Endodermal cell (in vitro differentiated cells): ENCODE results near the gene TRERF1. TPM values are rescaled to one million over a fixed set of nuclear protein-coding genes. Genes with fewer than 3 reads are reported as not detected.
A peak's percentile ranks its signal among the peaks of the same experiment; 100 is the strongest.
"Not testable (repeated sequence)": the region's sequence is repeated elsewhere in the genome, so short reads cannot be mapped to it uniquely, and the experiment has no call there.

Experiments used
- DNase-seq: peaks from one replicate; pipeline ENCODE4 v3.0.0-alpha.2; 2017
- H3K27ac ChIP-seq: 2 replicates; pipeline ENCODE4 v1.5.1; 2013; ENCODE audit warnings: mild to moderate bottlenecking, low read depth, low read length, moderate library complexity
- H3K27me3 ChIP-seq: 2 replicates; pipeline ENCODE4 v1.6.1; 2013; ENCODE audit warnings: mild to moderate bottlenecking, low read length, moderate library complexity; ENCODE audit not compliant: insufficient read depth, control insufficient read depth, poor library complexity, severe bottlenecking
- H3K36me3 ChIP-seq: 2 replicates; pipeline ENCODE4 v1.7.0; 2013; ENCODE audit warnings: mild to moderate bottlenecking, low read length, moderate library complexity; ENCODE audit not compliant: control insufficient read depth, insufficient read depth
- H3K4me1 ChIP-seq: one replicate; pipeline ENCODE4 v1.7.0; 2013; ENCODE audit warnings: low read length; ENCODE audit not compliant: control insufficient read depth, insufficient read depth
- H3K4me3 ChIP-seq: 2 replicates; pipeline ENCODE4 v1.5.1; 2013; ENCODE audit warnings: mild to moderate bottlenecking, low read length, moderate library complexity
- H3K9ac ChIP-seq: 2 replicates; pipeline ENCODE4 v1.6.1; 2013; ENCODE audit warnings: mild to moderate bottlenecking, low read length, moderate library complexity; ENCODE audit not compliant: poor library complexity, severe bottlenecking; ENCODE audit errors: extremely low read depth
- H3K9me3 ChIP-seq: 2 replicates; pipeline ENCODE4 v1.6.1; 2013; ENCODE audit warnings: mild to moderate bottlenecking, low read length, moderate library complexity; ENCODE audit not compliant: control insufficient read depth
- H3K27ac Mint-ChIP-seq: 2 replicates; pipeline ENCODE4 v1.8.0; 2020; ENCODE audit warnings: mixed read lengths
- H3K27me3 Mint-ChIP-seq: 2 replicates; pipeline ENCODE4 v1.8.0; 2021; ENCODE audit warnings: mild to moderate bottlenecking, mixed read lengths; ENCODE audit not compliant: insufficient read depth
- H3K36me3 Mint-ChIP-seq: 2 replicates; pipeline ENCODE4 v1.8.0; 2020; ENCODE audit warnings: low read depth, mixed read lengths
- H3K4me1 Mint-ChIP-seq: 2 replicates; pipeline ENCODE4 v1.8.0; 2020; ENCODE audit warnings: mixed read lengths
- H3K4me3 Mint-ChIP-seq: 2 replicates; pipeline ENCODE4 v1.8.0; 2020; ENCODE audit warnings: mild to moderate bottlenecking, moderate library complexity, mixed read lengths
- H3K9me3 Mint-ChIP-seq: 2 replicates; pipeline ENCODE4 v1.8.0; 2020; ENCODE audit warnings: mild to moderate bottlenecking, mixed read lengths
- CTCF ChIP-seq: fragments of 200-600 bp; sonication (generic); conservative IDR thresholded peaks from 2 replicates; pipeline ENCODE4 v1.5.0; 2021; ENCODE audit warnings: antibody characterized with exemption, mild to moderate bottlenecking
- WGBS, 2 experiments: methylation state at CpG; one replicate each; pipeline versions ENCODE4 v1.1.5 to v1.1.7; 2013; ENCODE audit warnings: missing lambda C conversion rate in 2 of 2, mixed read lengths in 1 of 2; ENCODE audit not compliant: insufficient coverage in 1 of 2, insufficient read length in 1 of 2; 5-methylcytosine and 5-hydroxymethylcytosine counted together
- total RNA-seq, 2 donors: library from RNA; stranded (reverse); fragmentation: NEBNext Ultra II Directional in 1 of 2; extraction: Animal tissue kit (Norgen Biotek cat#: 25700) in 1 of 2; gene quantifications; 2 replicates in 1 of 2; 3 replicates in 1 of 2; pipeline ENCODE4 v1.2.1, GENCODE V29; 2021

Gene TRERF1
- total RNA-seq, 2 donors from 2014 or later, result 4.7 to 5.3 TPM

- H3K4me1 ChIP-seq, result peaks cover 3% of the 10 kb centered on the region
- H3K36me3 Mint-ChIP-seq, result no peaks in the 10 kb centered on the region
- no peaks in the 10 kb centered on the region for H3K27me3 ChIP-seq
- peaks cover 7% of the 10 kb centered on the region for H3K27me3 Mint-ChIP-seq
- H3K4me3 Mint-ChIP-seq, result no peak overlapping the region
- H3K9me3 Mint-ChIP-seq, result no peaks in the 10 kb centered on the region
- DNase-seq, result peak; percentile 71
- H3K36me3 ChIP-seq, result no peaks in the 10 kb centered on the region
- H3K27ac ChIP-seq, result no peak overlapping the region
- no peak for TF ChIP-seq CTCF
- no peak overlapping the region for H3K27ac Mint-ChIP-seq
- H3K4me1 Mint-ChIP-seq, result peaks cover 6% of the 10 kb centered on the region
- H3K9me3 ChIP-seq, result no peaks in the 10 kb centered on the region
- H3K9ac ChIP-seq, result no peak overlapping the region
- no peak overlapping the region for H3K4me3 ChIP-seq
- 27 to 43% methylated on average over 5 to 8 of the region's 8 CpGs for WGBS, 2 experiments
Measured at GRCh38 chr6:42193491-42193894, 258.2 kb downstream of the TRERF1 start.

- not testable (repeated sequence) for H3K27me3 Mint-ChIP-seq, H3K36me3 Mint-ChIP-seq, DNase-seq, H3K4me3 Mint-ChIP-seq, H3K9ac ChIP-seq, H3K4me3 ChIP-seq, H3K36me3 ChIP-seq, H3K9me3 Mint-ChIP-seq, H3K27ac ChIP-seq, H3K4me1 ChIP-seq, H3K9me3 ChIP-seq, H3K27me3 ChIP-seq, H3K27ac Mint-ChIP-seq, H3K4me1 Mint-ChIP-seq
- WGBS, 2 experiments, result 86 to 88% methylated on average over 3 to 5 of the region's 5 CpGs
Measured at GRCh38 chr6:42192385-42192784, 259.3 kb downstream of the TRERF1 start.

GRCh38 chr6:42190554-42191183, 261.1 kb downstream of the TRERF1 start:
- no peaks in the 10 kb centered on the region for H3K36me3 ChIP-seq
- no peaks in the 10 kb centered on the region for H3K27me3 ChIP-seq
- Mint-ChIP-seq H3K4me1 (peaks cover 6% of the 10 kb centered on the region), H3K9me3 (no peaks in the 10 kb centered on the region), H3K27ac (no peak overlapping the region), H3K36me3 (no peaks in the 10 kb centered on the region), H3K27me3 (peaks cover 7% of the 10 kb centered on the region), H3K4me3 (no peak overlapping the region)
- TF ChIP-seq CTCF, result no peak
- no peak for DNase-seq
- H3K4me3 ChIP-seq, result no peak overlapping the region
- WGBS, 2 experiments, result 73 to 86% methylated on average over 3 to 5 of the region's 5 CpGs
- H3K9ac ChIP-seq, result no peak overlapping the region
- H3K4me1 ChIP-seq, result peaks cover 3% of the 10 kb centered on the region
- H3K27ac ChIP-seq, result no peak overlapping the region
- no peaks in the 10 kb centered on the region for H3K9me3 ChIP-seq

- no peak overlapping the region for H3K27ac ChIP-seq
- no peak for DNase-seq
- Mint-ChIP-seq H3K27ac (no peak overlapping the region), H3K27me3 (peaks cover under 1% of the 10 kb centered on the region), H3K4me3 (no peak overlapping the region), H3K9me3 (no peaks in the 10 kb centered on the region), H3K36me3 (no peaks in the 10 kb centered on the region), H3K4me1 (peaks cover 2% of the 10 kb centered on the region)
- no peaks in the 10 kb centered on the region for H3K36me3 ChIP-seq
- H3K27me3 ChIP-seq, result no peaks in the 10 kb centered on the region
- TF ChIP-seq CTCF, result no peak
- no peaks in the 10 kb centered on the region for H3K9me3 ChIP-seq
- H3K9ac ChIP-seq, result no peak overlapping the region
- no peak overlapping the region for H3K4me3 ChIP-seq
- H3K4me1 ChIP-seq, result no peaks in the 10 kb centered on the region
- 90 to 91% methylated on average over 6 of the region's 6 CpGs for WGBS, 2 experiments
Measured at GRCh38 chr6:42188406-42188805, 263.3 kb downstream of the TRERF1 start.
